ENCODE results near the gene IGF2BP3. TPM values are rescaled to one million over a fixed set of nuclear protein-coding genes. Genes with fewer than 3 reads are reported as not detected.

Gene IGF2BP3
- total RNA-seq, 1 donor from 2014 or later = 44.0 TPM

DNA sequence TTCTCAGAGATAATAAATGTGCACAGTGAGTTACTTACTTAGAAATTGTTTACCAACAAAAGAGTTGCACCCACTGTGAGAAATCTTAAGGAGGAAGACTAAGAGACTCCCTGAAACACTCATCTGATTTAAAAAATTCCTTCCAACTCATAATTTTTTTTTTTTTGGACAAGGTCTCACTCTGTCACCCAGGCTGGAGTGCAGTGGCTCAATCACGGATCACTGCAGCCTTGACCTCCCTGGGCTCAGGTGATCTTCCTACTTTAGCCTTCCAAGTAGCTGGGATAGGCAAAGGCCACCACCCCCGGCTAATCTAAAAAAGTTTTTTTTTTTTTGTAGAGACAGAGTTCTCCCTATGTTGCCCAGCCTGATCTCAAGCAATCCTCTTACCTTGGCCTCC is 135.2 kb downstream of the IGF2BP3 start:
- no peak for DNase-seq (ENCODE audit: low read depth)
- Histone ChIP-seq H3K4me3 (ENCODE audit: low read depth, low read length) (no peak overlapping the region), H3K27me3 (ENCODE audit: control insufficient read depth, insufficient read depth, low read length) (no peaks in the 10 kb centered on the region), H3K36me3 (ENCODE audit: control insufficient read depth, insufficient read depth, low read length) (no peaks in the 10 kb centered on the region)
- TF ChIP-seq, protein P1, sequence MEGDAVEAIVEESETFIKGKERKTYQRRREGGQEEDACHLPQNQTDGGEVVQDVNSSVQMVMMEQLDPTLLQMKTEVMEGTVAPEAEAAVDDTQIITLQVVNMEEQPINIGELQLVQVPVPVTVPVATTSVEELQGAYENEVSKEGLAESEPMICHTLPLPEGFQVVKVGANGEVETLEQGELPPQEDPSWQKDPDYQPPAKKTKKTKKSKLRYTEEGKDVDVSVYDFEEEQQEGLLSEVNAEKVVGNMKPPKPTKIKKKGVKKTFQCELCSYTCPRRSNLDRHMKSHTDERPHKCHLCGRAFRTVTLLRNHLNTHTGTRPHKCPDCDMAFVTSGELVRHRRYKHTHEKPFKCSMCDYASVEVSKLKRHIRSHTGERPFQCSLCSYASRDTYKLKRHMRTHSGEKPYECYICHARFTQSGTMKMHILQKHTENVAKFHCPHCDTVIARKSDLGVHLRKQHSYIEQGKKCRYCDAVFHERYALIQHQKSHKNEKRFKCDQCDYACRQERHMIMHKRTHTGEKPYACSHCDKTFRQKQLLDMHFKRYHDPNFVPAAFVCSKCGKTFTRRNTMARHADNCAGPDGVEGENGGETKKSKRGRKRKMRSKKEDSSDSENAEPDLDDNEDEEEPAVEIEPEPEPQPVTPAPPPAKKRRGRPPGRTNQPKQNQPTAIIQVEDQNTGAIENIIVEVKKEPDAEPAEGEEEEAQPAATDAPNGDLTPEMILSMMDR (IDR thresholded peaks at IDR 0.05; ENCODE audit: insufficient read depth, low read length, poor library complexity, severe bottlenecking) = no peak

DNA sequence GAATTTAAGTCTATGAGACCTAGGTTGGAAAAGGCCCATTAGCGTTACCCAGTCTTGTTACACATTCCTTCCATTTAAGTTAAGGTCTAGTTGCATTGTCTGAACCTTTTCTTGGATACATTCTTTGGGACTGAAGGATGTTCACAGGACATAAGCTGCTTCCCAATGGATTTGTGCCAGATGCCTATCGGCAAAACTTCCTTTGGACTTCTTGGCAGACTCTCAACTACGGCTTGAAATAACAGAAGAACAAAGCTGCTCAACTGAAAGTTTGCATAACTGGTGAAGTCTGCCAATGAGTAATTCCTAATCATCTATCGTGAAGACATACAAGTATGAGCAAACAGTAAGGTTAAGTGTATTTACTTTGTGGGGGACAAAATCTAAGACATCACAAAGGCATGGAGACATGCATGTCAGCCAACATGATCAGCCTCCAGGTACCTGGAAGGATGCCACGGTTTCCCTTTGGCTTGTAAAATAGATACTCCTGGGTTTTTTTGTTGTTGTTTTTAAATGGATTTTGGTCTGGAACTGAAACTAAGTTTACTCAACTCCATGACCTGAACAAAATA is 135.7 kb downstream of the IGF2BP3 start:
- TF ChIP-seq, protein P1 (IDR thresholded peaks at IDR 0.05; ENCODE audit: insufficient read depth, low read length, poor library complexity, severe bottlenecking) = no peak
- no peaks in the 10 kb centered on the region for H3K36me3 ChIP-seq (ENCODE audit: control insufficient read depth, insufficient read depth, low read length)
- DNase-seq (ENCODE audit: low read depth) = peak; percentile 93
- H3K4me3 ChIP-seq (ENCODE audit: low read depth, low read length) = no peak overlapping the region
- no peaks in the 10 kb centered on the region for H3K27me3 ChIP-seq (ENCODE audit: control insufficient read depth, insufficient read depth, low read length)

GRCh38 chr7:23333671-23334246 is 136.5 kb downstream of the IGF2BP3 start:
- Histone ChIP-seq H3K27me3 (ENCODE audit: control insufficient read depth, insufficient read depth, low read length) (no peaks in the 10 kb centered on the region), H3K36me3 (ENCODE audit: control insufficient read depth, insufficient read depth, low read length) (no peaks in the 10 kb centered on the region), H3K4me3 (ENCODE audit: low read depth, low read length) (no peak overlapping the region)
- TF ChIP-seq, protein P1 (IDR thresholded peaks at IDR 0.05; ENCODE audit: insufficient read depth, low read length, poor library complexity, severe bottlenecking) = no peak
- no peak for DNase-seq (ENCODE audit: low read depth)

DNA sequence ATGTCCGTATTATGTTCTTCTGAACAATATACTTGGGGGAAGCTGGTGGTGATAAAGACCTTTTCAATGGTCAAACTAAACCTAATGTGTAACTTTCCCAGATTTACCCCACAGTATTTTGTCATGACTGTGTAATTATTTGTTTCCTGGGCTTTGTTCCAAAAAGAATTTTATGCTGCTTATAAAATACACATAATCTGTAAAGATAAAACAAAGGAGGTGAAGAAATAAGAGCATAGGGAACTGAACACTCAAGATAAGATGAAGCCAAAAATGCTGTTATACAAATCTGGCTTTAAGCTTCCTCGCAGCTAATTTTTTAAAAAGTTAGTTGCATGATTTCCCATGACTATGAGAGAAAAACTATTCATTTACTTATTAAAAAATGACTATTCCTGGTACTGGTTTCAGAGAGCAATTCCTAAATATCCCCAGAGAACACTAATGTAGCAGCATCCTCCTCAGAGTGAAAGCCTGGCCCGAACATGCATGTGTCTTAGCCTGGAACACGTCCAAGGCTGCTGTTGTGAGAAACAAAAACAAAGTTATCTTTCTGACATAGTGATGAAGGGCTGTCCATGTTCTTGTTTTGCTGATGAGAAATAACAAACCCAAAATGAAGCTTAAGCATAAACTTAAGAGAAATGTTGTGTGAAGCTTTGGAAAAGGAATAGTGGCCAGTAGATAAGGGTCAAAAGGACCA is 137.2 kb downstream of the IGF2BP3 start:
- no peak for DNase-seq (ENCODE audit: low read depth)

GRCh38 chr7:23332193-23332592 is 138.1 kb downstream of the IGF2BP3 start:
- Histone ChIP-seq H3K36me3 (ENCODE audit: control insufficient read depth, insufficient read depth, low read length) (no peaks in the 10 kb centered on the region), H3K4me3 (ENCODE audit: low read depth, low read length) (no peak overlapping the region), H3K27me3 (ENCODE audit: control insufficient read depth, insufficient read depth, low read length) (no peaks in the 10 kb centered on the region)
- DNase-seq (ENCODE audit: low read depth) = no peak
- TF ChIP-seq, protein P1 (IDR thresholded peaks at IDR 0.05; ENCODE audit: insufficient read depth, low read length, poor library complexity, severe bottlenecking) = no peak

More for the DNA sequence above, 137.2 kb downstream of the IGF2BP3 start:
- Histone ChIP-seq H3K36me3 (ENCODE audit: control insufficient read depth, insufficient read depth, low read length) (no peaks in the 10 kb centered on the region), H3K27me3 (ENCODE audit: control insufficient read depth, insufficient read depth, low read length) (no peaks in the 10 kb centered on the region), H3K4me3 (ENCODE audit: low read depth, low read length) (no peak overlapping the region)
- TF ChIP-seq, protein P1 (IDR thresholded peaks at IDR 0.05; ENCODE audit: insufficient read depth, low read length, poor library complexity, severe bottlenecking) = no peak

All from kidney epithelial cell (primary cell).